Neural cell (in vitro differentiated cells): Measurements from ENCODE around the gene GATAD2A. TPM values are rescaled to one million over a fixed set of nuclear protein-coding genes. Genes with fewer than 3 reads are reported as not detected.

Source experiments
- H2AFZ ChIP-seq: fragments of 200-600, 300-800 bp; sonication (generic), shearing (Covaris generic); 2 replicates; pipeline ENCODE4 v1.6.0; 2014; ENCODE audit warnings: low read depth, mild to moderate bottlenecking, antibody characterized with exemption, low read length, moderate library complexity
- H3F3A ChIP-seq: fragments of 200-600 bp; shearing (Covaris generic); 2 replicates; pipeline ENCODE4 v1.6.1; 2016; ENCODE audit warnings: mild to moderate bottlenecking, moderate library complexity, mixed read lengths, antibody characterized with exemption, low read length; ENCODE audit not compliant: insufficient read depth, poor library complexity, severe bottlenecking
- H3K27ac ChIP-seq: fragments of 200-600, 300-800 bp; sonication (generic), shearing (Covaris generic); 2 replicates; pipeline ENCODE4 v1.5.1; 2014; ENCODE audit warnings: mild to moderate bottlenecking, low read length, moderate library complexity
- H3K27me3 ChIP-seq: fragments of 300-800, 200-600 bp; sonication (generic), shearing (Covaris generic); 2 replicates; pipeline ENCODE4 v1.6.0; 2014; ENCODE audit warnings: mild to moderate bottlenecking, low read depth, low read length, moderate library complexity; ENCODE audit not compliant: insufficient read depth
- H3K36me3 ChIP-seq: fragments of 300-800, 200-600 bp; sonication (generic), shearing (Covaris generic); 2 replicates; pipeline ENCODE4 v1.5.1; 2014; ENCODE audit warnings: mild to moderate bottlenecking, antibody characterized with exemption, low read length, moderate library complexity; ENCODE audit not compliant: insufficient read depth
- H3K4me2 ChIP-seq: fragments of 300-800, 200-600 bp; sonication (generic), shearing (Covaris generic); 2 replicates; pipeline ENCODE4 v1.6.0; 2014; ENCODE audit warnings: mild to moderate bottlenecking, low read length
- H3K4me3 ChIP-seq: fragments of 300-800, 200-600 bp; sonication (generic), shearing (Covaris generic); 2 replicates; pipeline ENCODE4 v1.5.1; 2014; ENCODE audit warnings: mild to moderate bottlenecking, low read length, moderate library complexity
- H3K79me2 ChIP-seq: fragments of 200-600 bp; shearing (Covaris generic); replicated peaks from 2 replicates; pipeline ENCODE4 v1.6.0; 2014; ENCODE audit warnings: mild to moderate bottlenecking, low read length, moderate library complexity; ENCODE audit not compliant: insufficient read depth
- H3K9ac ChIP-seq: fragments of 300-800, 200-600 bp; sonication (generic), shearing (Covaris generic); 2 replicates; pipeline ENCODE4 v1.6.1; 2016; ENCODE audit warnings: mild to moderate bottlenecking, low read length, mixed read lengths
- H3K9me2 ChIP-seq: fragments of 200-600 bp; shearing (Covaris generic); 2 replicates; pipeline ENCODE4 v1.6.1; 2016; ENCODE audit warnings: mild to moderate bottlenecking, low read length, mixed read lengths; ENCODE audit not compliant: insufficient read depth
- H3K9me3 ChIP-seq: fragments of 200-600, 300-800 bp; sonication (generic), shearing (Covaris generic); 2 replicates; pipeline ENCODE4 v1.6.1; 2016; ENCODE audit warnings: mild to moderate bottlenecking, mixed run types, low read length, moderate library complexity, mixed read lengths
- H4K20me1 ChIP-seq: fragments of 200-600 bp; shearing (Covaris generic); 2 replicates; pipeline ENCODE4 v1.6.1; 2016; ENCODE audit warnings: mild to moderate bottlenecking, mixed run types; ENCODE audit not compliant: insufficient read depth
- EP300 ChIP-seq: fragments of 450-650 bp; conservative IDR thresholded peaks from 2 replicates; pipeline ENCODE4 v1.6.1; 2014; ENCODE audit warnings: antibody characterized with exemption, mild to moderate bottlenecking, moderate library complexity; ENCODE audit not compliant: poor library complexity, severe bottlenecking
- EZH2 ChIP-seq: fragments of 200-600, 300-800 bp; shearing (Covaris generic), sonication (generic); IDR thresholded peaks from 2 replicates; pipeline ENCODE4 v1.6.1; 2014; ENCODE audit warnings: antibody characterized with exemption, low read length, borderline replicate concordance, mild to moderate bottlenecking; ENCODE audit not compliant: insufficient read depth, poor library complexity, severe bottlenecking
- MXI1 ChIP-seq: fragments of 450-650 bp; conservative IDR thresholded peaks from 2 replicates; pipeline ENCODE4 v1.6.1; 2014; ENCODE audit warnings: antibody characterized with exemption, mild to moderate bottlenecking; ENCODE audit not compliant: poor library complexity, severe bottlenecking
- POLR2AphosphoS5 ChIP-seq: IDR thresholded peaks from 2 replicates; pipeline ENCODE4 v1.6.1; 2012
- RAD21 ChIP-seq: fragments of 450-650 bp; conservative IDR thresholded peaks from 2 replicates; pipeline ENCODE4 v1.6.1; 2014; ENCODE audit warnings: antibody characterized with exemption, mild to moderate bottlenecking, moderate library complexity
- SMC3 ChIP-seq: fragments of 450-650 bp; conservative IDR thresholded peaks from 2 replicates; pipeline ENCODE4 v1.6.1; 2014; ENCODE audit warnings: antibody characterized with exemption, mild to moderate bottlenecking, moderate library complexity; ENCODE audit not compliant: poor library complexity
- TAF1 ChIP-seq: IDR thresholded peaks from 2 replicates; pipeline ENCODE4 v1.6.1; 2012; ENCODE audit warnings: low read depth
- polyA plus RNA-seq: library from polyadenylated mRNA; depleted of rRNA; stranded (reverse); fragments of >200 nt; gene quantifications from 2 replicates; pipeline ENCODE4 v1.2.3, GENCODE V29; 2014
- TF ChIP-seq, protein P1 (sequence below): IDR thresholded peaks from 2 replicates; pipeline ENCODE4 v1.6.1; 2012; ENCODE audit warnings: borderline replicate concordance
- TF ChIP-seq, protein P2 (sequence below): fragments of 450-650 bp; IDR thresholded peaks from 2 replicates; pipeline ENCODE4 v1.5.1; 2014; ENCODE audit warnings: antibody characterized with exemption, mild to moderate bottlenecking, moderate library complexity; ENCODE audit not compliant: poor library complexity, severe bottlenecking

The GATAD2A gene
- polyA plus RNA-seq, 1 donor from 2014 or later: 13.9 TPM

DNA sequence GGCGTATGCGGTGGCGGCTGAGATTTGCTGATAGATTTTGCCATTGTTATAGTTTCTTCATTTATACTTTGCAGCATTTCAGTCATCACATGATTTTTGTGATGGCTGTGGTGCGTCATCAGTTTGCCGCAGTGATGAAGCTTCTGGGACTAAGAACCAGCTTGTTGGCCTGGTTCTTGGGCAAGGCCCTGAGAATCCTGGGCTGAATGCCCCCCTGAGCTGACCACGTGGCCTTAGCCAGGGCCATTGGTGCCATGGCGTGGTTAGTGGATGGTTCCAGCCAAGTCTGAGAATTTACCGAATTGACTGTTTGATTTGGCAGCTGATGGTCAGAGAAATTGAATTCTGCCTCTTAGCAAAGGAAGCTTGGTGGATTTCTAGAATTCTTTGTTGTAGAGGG, 17.8 kb downstream of the GATAD2A start:
- Histone ChIP-seq H3K27ac (no peak overlapping the region), H3F3A (no peaks in the 10 kb centered on the region), H3K27me3 (no peaks in the 10 kb centered on the region), H3K9me3 (no peaks in the 10 kb centered on the region), H3K36me3 (no peaks in the 10 kb centered on the region), H4K20me1 (no peaks in the 10 kb centered on the region), H3K9me2 (no peaks in the 10 kb centered on the region), H3K4me3 (no peak overlapping the region), H3K79me2 (peaks cover 39% of the 10 kb centered on the region), H3K4me2 (no peak overlapping the region), H3K9ac (no peak overlapping the region), H2AFZ (no peak overlapping the region)
- TF ChIP-seq EZH2 (no peak), TAF1 (no peak), RAD21 (no peak), POLR2AphosphoS5 (no peak), MXI1 (no peak), EP300 (no peak), SMC3 (no peak)
- TF ChIP-seq, protein P1, sequence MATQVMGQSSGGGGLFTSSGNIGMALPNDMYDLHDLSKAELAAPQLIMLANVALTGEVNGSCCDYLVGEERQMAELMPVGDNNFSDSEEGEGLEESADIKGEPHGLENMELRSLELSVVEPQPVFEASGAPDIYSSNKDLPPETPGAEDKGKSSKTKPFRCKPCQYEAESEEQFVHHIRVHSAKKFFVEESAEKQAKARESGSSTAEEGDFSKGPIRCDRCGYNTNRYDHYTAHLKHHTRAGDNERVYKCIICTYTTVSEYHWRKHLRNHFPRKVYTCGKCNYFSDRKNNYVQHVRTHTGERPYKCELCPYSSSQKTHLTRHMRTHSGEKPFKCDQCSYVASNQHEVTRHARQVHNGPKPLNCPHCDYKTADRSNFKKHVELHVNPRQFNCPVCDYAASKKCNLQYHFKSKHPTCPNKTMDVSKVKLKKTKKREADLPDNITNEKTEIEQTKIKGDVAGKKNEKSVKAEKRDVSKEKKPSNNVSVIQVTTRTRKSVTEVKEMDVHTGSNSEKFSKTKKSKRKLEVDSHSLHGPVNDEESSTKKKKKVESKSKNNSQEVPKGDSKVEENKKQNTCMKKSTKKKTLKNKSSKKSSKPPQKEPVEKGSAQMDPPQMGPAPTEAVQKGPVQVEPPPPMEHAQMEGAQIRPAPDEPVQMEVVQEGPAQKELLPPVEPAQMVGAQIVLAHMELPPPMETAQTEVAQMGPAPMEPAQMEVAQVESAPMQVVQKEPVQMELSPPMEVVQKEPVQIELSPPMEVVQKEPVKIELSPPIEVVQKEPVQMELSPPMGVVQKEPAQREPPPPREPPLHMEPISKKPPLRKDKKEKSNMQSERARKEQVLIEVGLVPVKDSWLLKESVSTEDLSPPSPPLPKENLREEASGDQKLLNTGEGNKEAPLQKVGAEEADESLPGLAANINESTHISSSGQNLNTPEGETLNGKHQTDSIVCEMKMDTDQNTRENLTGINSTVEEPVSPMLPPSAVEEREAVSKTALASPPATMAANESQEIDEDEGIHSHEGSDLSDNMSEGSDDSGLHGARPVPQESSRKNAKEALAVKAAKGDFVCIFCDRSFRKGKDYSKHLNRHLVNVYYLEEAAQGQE: no peak
- TF ChIP-seq, protein P2, sequence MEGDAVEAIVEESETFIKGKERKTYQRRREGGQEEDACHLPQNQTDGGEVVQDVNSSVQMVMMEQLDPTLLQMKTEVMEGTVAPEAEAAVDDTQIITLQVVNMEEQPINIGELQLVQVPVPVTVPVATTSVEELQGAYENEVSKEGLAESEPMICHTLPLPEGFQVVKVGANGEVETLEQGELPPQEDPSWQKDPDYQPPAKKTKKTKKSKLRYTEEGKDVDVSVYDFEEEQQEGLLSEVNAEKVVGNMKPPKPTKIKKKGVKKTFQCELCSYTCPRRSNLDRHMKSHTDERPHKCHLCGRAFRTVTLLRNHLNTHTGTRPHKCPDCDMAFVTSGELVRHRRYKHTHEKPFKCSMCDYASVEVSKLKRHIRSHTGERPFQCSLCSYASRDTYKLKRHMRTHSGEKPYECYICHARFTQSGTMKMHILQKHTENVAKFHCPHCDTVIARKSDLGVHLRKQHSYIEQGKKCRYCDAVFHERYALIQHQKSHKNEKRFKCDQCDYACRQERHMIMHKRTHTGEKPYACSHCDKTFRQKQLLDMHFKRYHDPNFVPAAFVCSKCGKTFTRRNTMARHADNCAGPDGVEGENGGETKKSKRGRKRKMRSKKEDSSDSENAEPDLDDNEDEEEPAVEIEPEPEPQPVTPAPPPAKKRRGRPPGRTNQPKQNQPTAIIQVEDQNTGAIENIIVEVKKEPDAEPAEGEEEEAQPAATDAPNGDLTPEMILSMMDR: no peak

DNA sequence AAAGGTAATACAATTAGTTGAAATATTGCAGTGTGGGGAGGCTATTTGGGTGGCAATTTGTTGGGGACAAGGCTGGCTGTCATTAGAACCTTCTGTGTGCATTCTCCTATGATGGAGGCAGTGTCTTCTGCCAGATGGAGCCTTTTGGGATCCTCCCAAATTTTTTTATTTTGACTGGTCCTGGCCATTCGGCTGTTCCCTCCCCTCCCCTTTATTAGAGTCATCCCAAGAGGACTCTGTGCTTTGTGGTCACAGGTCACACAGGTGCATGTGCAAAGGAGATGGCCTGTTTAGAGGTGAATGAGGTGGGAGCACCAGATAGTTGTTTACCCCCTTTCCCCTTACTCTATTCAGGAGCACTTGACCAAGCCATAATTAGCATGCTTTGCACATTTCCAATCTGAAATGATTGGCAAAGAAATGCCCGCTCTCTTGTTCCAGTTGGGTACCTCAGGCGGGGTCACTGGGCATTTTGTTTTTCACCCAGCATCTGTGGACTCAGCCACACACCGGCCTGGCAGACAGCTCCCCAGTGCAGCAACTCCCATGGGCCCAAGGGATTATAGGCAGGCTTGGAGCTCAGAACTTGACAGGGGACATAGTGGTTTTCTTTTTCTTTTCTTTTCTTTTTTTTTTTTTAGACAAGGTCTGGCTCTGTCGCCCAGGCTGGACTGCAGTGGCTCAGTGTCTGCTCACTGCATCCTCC, 19.8 kb downstream of the GATAD2A start:
- Histone ChIP-seq H3K4me2 (no peak overlapping the region), H3K9me2 (no peaks in the 10 kb centered on the region), H3K4me3 (no peak overlapping the region), H3K27me3 (no peaks in the 10 kb centered on the region), H2AFZ (no peak overlapping the region), H3K27ac (no peak overlapping the region), H3K36me3 (no peaks in the 10 kb centered on the region), H3K9me3 (no peaks in the 10 kb centered on the region), H3K9ac (no peak overlapping the region), H4K20me1 (no peaks in the 10 kb centered on the region), H3K79me2 (peaks cover 40% of the 10 kb centered on the region), H3F3A (no peaks in the 10 kb centered on the region)
- TF ChIP-seq, protein P1: no peak
